ENCODE results near the gene CCND2. TPM values are rescaled to one million over a fixed set of nuclear protein-coding genes. Genes with fewer than 3 reads are reported as not detected.

Gene CCND2
- total RNA-seq, 3 donors from 2014 or later, result 43.3 to 72.8 (median 53.7) TPM

DNA sequence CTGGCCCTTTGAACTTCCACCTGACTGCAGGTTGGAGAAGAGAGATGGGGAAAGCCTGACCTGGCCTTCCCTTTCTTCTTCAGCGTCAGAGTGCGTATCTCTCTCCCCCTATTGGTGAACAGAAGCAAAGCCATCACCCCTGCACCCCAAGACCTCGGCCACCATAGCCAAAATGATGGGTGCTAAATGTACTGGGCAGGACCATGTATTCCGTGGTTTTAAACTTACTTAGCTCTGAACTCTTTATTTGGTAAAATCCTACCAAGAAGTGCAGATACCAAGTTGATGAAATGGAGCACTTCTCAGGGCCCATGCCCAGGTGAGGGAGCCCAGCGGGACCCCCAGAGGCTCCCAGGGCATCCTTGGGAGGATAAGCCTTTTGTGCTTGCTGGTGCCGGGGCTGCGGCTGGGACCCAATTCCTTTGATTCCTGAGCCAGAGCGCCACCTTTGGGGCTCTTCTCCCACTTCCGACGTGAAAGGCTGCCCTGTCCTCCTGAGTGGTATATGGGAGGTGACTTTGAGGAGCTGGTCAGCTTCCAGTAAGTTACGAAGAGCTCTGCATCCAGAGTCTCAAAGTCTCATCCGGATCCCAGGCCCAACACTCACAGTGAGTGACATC lies 9.4 kb downstream of the CCND2 start:
- Histone ChIP-seq H3K36me3 (no peaks in the 10 kb centered on the region), H3K27ac (no peak overlapping the region), H3K4me3 (no peak overlapping the region), H3K27me3 (peaks cover 0 to 5% of the 10 kb centered on the region in 2 donors), H3K4me1 (no peaks in the 10 kb centered on the region), H3K9me3 (no peaks in the 10 kb centered on the region)
- no peak for DNase-seq (ENCODE audit: low spot score in 2 of 2)
- TF ChIP-seq POLR2A (IDR thresholded peaks at IDR 0.05) (no peak), POLR2AphosphoS5 (IDR thresholded peaks at IDR 0.05) (no peak)
- TF ChIP-seq, protein P1, sequence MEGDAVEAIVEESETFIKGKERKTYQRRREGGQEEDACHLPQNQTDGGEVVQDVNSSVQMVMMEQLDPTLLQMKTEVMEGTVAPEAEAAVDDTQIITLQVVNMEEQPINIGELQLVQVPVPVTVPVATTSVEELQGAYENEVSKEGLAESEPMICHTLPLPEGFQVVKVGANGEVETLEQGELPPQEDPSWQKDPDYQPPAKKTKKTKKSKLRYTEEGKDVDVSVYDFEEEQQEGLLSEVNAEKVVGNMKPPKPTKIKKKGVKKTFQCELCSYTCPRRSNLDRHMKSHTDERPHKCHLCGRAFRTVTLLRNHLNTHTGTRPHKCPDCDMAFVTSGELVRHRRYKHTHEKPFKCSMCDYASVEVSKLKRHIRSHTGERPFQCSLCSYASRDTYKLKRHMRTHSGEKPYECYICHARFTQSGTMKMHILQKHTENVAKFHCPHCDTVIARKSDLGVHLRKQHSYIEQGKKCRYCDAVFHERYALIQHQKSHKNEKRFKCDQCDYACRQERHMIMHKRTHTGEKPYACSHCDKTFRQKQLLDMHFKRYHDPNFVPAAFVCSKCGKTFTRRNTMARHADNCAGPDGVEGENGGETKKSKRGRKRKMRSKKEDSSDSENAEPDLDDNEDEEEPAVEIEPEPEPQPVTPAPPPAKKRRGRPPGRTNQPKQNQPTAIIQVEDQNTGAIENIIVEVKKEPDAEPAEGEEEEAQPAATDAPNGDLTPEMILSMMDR (IDR thresholded peaks at IDR 0.05), result no peak
- intact Hi-C loops (cut with DNase I; ENCODE audit: low total_unique reads), result loop anchor here (10.0 kb wide), 1 partner anchor 398 kb away; no protein-coding TSS in a partner anchor

- no peak for TF ChIP-seq POLR2AphosphoS5 (IDR thresholded peaks at IDR 0.05)
- no peak for TF ChIP-seq POLR2A (IDR thresholded peaks at IDR 0.05)
- TF ChIP-seq, protein P1 (IDR thresholded peaks at IDR 0.05), result no peak
- Histone ChIP-seq H3K27ac (no peak overlapping the region), H3K9me3 (no peaks in the 10 kb centered on the region), H3K4me1 (no peaks in the 10 kb centered on the region), H3K27me3 (peaks cover 0 to 5% of the 10 kb centered on the region in 2 donors), H3K4me3 (no peak overlapping the region), H3K36me3 (no peaks in the 10 kb centered on the region)
- intact Hi-C loops (cut with DNase I; ENCODE audit: low total_unique reads), result loop anchor here (10.0 kb wide), 1 partner anchor 399 kb away; no protein-coding TSS in a partner anchor
- DNase-seq (ENCODE audit: low spot score in 2 of 2), result no peak
These were observed 10.1 kb downstream of the CCND2 start for GRCh38 chr12:4283512-4284255.

DNA sequence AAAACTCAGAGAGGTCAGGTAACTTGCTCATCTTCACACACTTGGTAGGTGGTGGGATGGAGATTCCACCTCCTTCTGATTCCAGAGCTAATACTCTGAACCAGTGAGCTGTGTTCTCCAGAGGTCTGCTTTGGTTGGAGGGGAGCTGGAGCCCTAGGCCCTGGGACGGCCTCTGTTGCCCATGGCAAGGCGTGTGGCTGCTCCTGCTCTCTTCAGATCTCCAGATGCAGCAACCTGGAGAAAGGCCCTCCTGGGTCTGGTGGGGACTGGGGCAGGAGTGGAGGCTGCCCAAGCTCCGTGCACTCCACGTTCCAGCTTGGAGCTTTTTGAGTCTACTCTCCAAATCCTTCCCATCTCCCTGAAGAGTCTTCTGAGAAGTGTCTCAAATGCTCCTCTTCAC lies 10.7 kb downstream of the CCND2 start:
- no peak overlapping the region for H3K4me3 ChIP-seq
- no peaks in the 10 kb centered on the region for H3K9me3 ChIP-seq
- no peak overlapping the region for H3K27ac ChIP-seq
- H3K4me1 ChIP-seq, result no peaks in the 10 kb centered on the region
- no peaks in the 10 kb centered on the region for H3K36me3 ChIP-seq
- H3K27me3 ChIP-seq, result peaks cover 0 to 5% of the 10 kb centered on the region in 2 donors
- DNase-seq (ENCODE audit: low spot score in 2 of 2), result no peak
- intact Hi-C loops (cut with DNase I; ENCODE audit: low total_unique reads), result loop anchor here (10.0 kb wide), 1 partner anchor 400 kb away; no protein-coding TSS in a partner anchor
- TF ChIP-seq POLR2AphosphoS5 (IDR thresholded peaks at IDR 0.05), result no peak
- TF ChIP-seq, protein P1 (IDR thresholded peaks at IDR 0.05), result no peak
- no peak for TF ChIP-seq POLR2A (IDR thresholded peaks at IDR 0.05)

DNA sequence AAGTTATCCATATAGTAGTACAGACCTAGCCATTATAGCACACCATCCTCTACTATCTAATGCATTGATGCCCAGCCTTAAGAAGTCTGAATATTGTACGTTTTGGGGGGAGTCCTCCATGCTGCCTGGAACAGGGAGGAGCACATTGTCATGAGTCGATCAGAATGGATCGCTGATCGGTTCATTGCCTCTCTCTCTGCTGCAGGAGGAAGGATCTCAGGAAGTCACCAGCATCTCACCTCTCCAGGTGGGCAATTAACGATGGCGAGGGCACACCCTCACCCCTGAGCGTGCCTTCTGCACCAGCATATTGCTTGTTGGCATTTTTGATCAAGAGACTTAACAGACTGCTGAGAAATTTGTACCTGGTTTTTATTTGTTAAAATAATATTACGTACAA lies 11.5 kb downstream of the CCND2 start:
- H3K4me3 ChIP-seq, result no peak overlapping the region
- DNase-seq (ENCODE audit: low spot score in 2 of 2), result no peak
- TF ChIP-seq, protein P1 (IDR thresholded peaks at IDR 0.05), result no peak
- TF ChIP-seq POLR2A (IDR thresholded peaks at IDR 0.05) (no peak), POLR2AphosphoS5 (IDR thresholded peaks at IDR 0.05) (no peak)
- no peaks in the 10 kb centered on the region for H3K4me1 ChIP-seq
- intact Hi-C loops (cut with DNase I; ENCODE audit: low total_unique reads), result loop anchor here (10.0 kb wide), 1 partner anchor 400 kb away; no protein-coding TSS in a partner anchor
- H3K36me3 ChIP-seq, result no peaks in the 10 kb centered on the region
- no peaks in the 10 kb centered on the region for H3K9me3 ChIP-seq
- H3K27ac ChIP-seq, result no peak overlapping the region
- H3K27me3 ChIP-seq, result peaks cover 0 to 5% of the 10 kb centered on the region in 2 donors

GRCh38 chr12:4286228-4286627 lies 12.7 kb downstream of the CCND2 start:
- Histone ChIP-seq H3K27me3 (peaks cover 0 to 5% of the 10 kb centered on the region in 2 donors), H3K4me3 (no peak overlapping the region), H3K9me3 (no peaks in the 10 kb centered on the region), H3K4me1 (no peaks in the 10 kb centered on the region), H3K36me3 (no peaks in the 10 kb centered on the region), H3K27ac (peak overlapping the region in 1 of 2 donors; percentile 32)
- DNase-seq (ENCODE audit: low spot score in 2 of 2), result no peak
- intact Hi-C loops (cut with DNase I; ENCODE audit: low total_unique reads), result loop anchor here (10.0 kb wide), 1 partner anchor 401 kb away; no protein-coding TSS in a partner anchor
- TF ChIP-seq POLR2A (IDR thresholded peaks at IDR 0.05) (no peak), POLR2AphosphoS5 (IDR thresholded peaks at IDR 0.05) (no peak)
- TF ChIP-seq, protein P1 (IDR thresholded peaks at IDR 0.05), result no peak

Measured in breast epithelium (tissue), 4 donors.